Putamen (tissue), 1 donor: Measurements from ENCODE around the gene CHRNB1.
"Not testable (repeated sequence)": the region's sequence is repeated elsewhere in the genome, so short reads cannot be mapped to it uniquely, and the experiment has no call there.

ENCODE experiments used
- DNase-seq: peaks from one replicate; pipeline ENCODE4 v3.0.0-alpha.2; 2016; ENCODE audit warnings: low spot score

CHRNB1 gene

DNA sequence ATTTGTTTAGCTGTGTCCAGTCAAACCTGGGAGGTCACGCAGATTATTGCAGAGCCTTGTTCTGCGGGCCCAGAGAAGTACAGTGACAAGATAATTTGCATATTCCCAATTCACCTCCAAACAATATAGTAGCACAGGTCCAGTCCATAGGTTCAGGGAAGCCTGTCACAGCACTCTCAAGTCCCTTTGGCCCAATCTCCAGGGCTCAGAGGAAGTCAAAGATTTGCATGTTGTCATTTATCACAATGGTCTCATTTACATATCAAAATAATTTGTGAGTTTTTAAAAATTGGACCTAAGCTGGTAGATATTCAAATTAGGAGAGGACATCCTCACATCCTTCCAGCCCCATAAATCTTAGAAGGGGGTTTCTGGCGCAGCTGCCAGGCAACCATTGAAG, 22.6 kb downstream of the CHRNB1 start:
- no peak for DNase-seq

DNA sequence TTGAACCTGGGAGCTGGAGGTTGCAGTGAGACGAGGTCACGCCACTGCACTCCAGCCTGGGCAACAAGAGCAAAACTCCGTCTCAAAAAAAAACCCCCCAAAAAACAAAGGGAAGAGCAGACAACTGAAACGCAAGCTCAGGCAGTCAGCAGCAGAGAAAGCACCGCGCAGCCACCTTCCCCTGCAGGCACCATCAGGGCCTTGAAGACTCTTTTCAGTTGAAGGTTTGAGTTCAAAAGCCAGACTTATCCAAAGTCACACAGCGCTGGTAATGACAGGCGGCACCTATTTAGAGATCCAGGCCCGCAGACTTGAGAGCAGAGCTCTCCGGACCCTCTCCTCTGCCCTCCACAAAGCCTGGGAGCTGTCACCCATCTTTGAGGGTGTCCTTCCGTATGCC, 23.4 kb downstream of the CHRNB1 start:
- no peak for DNase-seq

DNA sequence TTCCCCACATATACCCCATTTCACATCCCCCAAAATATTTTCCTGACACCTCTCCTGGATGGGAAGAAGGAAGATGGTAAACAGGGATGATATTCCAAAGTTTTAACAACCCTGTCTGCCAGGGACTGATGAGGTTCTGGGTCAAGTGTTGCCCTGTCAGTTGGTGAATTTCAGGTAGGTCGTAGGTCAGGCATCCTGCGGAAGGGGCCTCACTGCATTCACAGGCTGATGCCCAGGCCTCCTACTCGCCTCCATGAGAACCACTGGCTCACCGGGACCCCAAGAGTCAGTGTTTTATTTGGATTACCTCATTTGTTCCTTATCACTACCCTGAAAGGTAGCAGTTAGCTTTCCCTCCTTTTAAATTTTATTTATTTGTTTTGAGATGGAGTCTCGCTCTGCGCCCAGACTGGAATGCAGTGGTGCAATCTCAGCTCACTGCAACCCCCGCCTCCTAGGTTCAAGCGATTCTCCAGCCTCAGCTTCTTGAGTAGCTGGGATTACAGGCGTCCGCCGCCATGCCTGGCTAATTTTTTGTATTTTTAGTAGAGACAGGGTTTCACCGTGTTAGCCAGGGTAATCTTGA, 24.0 kb downstream of the CHRNB1 start:
- DNase-seq, result no peak

DNA sequence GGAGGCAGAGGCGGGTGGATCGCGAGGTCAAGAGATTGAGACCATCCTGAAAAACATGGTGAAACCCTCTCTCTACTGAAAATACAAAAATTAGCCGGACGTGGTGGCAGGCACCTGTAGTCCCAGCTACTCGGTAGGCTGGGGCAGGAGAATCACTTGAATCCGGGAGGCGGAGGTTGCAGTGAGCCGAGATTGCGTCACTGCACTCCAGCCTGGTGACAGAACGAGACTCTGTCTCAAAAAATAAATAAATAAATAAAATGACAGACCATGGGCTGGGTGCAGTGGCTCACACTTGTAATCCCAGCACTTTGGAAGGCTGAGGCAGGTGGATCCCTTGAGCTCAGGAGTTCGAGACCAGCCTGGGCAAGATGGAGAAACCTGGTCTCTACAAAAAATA, 25.0 kb downstream of the CHRNB1 start:
- DNase-seq, result not testable (repeated sequence)

DNA sequence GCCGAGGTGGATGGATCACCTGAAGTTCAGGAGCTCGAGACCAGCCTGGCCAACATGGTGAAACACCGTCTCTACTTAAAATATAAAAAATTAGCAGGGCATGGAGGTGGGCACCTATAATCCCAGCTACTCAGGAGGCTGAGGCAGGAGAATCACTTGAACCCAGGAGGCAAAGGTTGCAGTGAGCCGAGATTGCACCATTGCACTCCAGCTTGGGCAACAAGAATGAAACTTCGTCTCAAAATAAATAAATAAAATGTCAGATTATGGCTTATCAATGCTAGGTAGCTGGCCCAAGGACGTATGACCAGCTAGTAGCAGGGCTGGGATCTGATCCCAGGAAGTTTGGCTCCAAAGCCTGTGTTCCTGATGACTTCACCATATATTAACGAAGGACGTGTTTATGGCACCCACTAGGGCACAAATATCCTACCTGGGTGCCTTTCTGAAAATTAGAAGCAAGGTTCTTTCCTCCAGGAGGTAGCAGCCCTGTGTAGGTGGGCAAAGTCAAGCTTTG, 25.7 kb downstream of the CHRNB1 start:
- not testable (repeated sequence) for DNase-seq

DNA sequence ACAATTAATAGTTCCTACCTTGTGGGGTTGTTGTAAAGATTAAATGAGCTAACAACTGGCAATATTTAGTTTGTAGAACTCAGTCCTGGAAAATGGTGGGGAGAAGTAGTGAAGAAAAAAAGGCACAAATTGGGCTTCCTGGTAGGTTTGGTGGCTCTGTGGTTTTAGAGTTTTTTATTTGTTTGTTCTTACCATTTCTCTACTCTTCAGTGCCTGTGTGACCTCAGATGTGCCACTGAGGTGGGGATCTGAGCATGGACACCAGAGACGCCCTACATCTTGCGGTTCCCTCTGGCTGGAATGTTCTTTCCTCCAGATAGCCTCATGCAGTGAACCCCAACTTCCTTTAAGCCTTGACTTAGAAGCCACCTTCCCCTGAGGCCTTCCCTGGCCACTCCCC, 26.9 kb downstream of the CHRNB1 start:
- DNase-seq, result no peak

DNA sequence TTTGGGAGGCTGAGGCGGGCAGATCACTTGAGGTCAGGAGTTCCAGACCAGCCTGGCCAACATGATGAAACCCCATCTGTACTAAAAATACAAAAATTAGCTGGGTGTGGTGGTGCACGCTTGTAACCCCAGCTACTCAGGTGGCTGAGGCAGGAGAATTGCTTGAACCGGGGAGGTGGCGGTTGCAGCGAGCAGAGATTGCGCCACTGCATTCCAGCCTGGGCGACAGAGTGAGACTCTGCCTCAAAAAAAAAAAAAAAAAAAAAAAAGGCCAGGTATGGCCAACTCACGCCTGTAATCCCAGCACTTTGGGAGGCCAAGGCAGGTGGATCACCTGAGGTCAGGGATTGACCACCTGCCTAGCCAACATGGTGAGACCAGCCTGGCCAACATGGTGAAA, 29.9 kb downstream of the CHRNB1 start:
- DNase-seq, result not testable (repeated sequence)

DNA sequence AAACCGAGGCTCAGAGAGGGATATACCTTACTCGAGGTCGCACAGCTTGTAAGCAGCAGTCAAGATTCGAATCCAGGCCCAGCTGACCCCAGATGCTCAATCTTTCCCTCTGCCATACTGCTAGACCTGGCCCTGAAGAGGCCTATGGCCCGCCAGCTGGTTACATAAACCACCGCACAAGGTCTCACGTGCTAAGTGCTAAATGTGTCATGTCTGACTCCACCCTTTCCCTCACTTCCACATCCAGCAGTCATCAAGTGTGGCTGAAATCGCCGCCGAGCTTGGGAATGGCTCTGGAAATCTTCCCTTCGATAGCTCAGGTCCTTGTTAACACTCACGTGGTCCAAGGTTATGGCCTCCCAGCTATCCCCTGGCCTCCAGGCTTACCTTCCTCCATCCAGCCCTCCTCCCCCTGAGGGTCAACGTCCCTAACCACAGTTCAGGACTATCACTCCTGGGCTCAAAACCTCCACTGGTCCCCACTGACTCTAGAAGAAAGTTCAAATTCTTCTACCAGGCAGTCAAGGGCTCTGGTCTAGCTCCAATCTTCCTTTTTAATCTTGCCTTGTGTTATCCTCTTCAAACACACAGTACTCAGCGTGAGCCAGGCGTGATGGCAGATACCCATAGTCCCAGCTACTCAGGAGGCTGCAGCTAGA, 31.0 kb downstream of the CHRNB1 start:
- DNase-seq, result no peak

DNA sequence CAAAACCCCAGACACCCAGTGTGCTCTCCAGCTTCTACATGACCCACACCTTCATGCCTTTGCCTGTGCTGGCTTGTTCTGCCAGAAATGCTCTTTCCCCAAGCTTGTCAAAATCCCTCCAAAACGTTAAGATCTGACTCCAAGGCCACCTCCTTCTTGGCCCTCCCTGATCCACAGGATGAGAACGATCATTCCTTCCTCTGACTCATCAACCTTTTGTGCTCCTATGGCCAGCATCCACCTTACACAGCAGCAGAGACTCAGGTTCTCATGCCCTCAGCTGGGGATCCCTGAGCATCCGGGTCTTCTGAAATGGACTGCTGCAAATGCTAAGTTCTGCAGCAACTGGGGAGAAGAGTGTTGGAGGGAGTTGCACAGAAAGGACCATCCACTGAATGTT, 31.6 kb downstream of the CHRNB1 start:
- no peak for DNase-seq

DNA sequence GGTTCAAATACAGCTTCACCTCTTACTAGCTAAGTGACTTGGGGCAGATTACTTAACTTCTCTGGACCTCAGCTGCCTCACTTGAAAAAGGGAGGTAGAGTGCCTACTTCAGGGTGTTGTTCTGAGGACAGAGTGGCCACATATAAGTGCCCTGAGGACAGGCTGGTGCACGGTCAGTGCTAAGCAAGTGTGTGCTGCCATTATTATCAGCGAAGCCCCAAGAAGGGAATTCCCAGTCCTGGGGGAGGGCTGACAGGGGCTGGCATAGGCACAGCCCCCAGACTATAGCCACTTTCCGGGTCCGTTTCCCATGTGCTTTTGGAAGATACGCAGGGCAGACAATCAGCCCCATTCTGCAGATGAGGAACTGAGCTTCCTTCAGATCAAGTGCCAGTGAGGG, 32.1 kb downstream of the CHRNB1 start:
- DNase-seq, result no peak

DNA sequence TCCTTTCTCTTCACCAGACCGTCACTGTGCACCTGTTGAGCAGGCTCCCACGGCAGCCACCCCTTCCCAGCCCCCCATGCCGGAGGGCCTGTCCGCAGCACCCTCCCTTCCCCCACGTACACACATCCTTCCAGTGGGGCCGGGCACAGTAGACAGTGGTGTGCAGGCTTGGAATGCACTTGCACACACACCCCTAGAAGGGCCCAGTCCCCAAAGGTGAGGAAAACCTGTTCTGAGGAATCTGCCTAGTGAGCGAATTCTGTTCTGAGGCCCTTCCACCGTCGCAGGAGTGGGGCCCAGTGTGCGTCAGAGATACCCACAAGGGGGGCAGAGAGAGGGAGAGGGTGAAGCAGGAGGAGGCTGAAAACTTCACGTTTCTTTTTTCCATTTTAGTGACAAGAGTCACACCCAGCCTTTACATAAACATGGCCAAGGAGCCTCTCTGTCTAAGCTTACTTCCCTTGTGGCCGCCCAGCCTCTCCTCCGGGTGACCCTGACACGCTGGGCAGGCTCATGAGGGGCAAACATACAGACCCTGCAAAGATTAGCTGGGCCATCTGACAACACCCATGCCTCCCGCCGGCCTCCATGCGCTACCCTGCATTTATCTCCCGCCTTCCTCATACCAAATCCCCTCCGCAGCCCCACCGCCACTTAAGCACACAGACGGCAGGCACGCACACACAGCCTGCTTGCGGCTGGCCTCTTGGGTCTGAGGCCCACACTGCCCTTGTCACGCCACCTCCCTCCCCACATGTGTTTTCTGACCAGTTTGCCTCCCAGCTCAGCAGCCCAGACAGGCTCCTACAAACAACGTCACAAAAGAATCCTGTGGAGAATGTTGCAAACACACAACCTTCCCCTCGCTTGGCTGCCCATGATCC, 32.8 kb downstream of the CHRNB1 start:
- peak; percentile 25 for DNase-seq

DNA sequence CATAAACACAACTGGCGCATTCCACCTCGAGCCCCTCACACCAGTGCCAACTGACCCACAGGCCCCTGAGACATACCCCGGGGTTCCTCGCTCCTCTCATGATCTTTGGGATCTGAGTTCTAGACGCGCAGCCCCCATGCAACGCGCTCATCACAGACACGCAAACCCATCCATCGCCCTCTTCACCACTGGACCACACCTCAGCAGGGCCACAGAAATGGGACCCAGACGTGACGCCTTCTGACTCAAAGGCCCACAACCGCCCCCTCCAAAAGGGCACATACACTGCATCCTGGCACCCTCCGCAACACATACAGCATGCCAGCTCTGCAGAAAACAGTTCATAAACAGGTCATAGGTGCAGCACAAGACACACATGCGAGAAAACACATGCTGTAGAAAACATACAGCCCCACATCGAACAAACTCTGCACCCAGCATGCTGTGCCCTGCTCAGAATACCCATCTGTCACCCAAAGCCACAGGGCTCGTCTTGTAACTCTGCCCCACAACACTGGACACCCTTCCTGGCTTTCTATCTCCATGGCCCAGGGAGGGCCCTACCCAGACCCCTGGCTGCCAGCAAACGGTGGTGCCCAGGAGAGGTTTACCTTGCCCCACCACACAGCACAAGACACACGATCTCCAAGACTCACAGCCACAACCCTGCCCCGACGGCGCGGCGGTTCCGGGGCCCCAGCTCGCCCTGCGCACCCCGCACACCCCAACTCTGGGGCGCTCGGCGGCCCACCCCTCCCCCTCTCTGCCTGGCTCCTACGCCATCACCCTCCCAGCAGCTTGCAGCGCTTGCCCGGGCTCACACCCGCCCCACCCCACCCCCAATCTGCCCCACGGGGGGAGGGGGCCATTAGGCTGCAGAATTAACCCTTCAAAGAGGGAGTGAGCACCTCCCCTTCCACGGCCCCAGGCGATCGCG, 33.7 kb downstream of the CHRNB1 start:
- peak; percentile 64 for DNase-seq

DNA sequence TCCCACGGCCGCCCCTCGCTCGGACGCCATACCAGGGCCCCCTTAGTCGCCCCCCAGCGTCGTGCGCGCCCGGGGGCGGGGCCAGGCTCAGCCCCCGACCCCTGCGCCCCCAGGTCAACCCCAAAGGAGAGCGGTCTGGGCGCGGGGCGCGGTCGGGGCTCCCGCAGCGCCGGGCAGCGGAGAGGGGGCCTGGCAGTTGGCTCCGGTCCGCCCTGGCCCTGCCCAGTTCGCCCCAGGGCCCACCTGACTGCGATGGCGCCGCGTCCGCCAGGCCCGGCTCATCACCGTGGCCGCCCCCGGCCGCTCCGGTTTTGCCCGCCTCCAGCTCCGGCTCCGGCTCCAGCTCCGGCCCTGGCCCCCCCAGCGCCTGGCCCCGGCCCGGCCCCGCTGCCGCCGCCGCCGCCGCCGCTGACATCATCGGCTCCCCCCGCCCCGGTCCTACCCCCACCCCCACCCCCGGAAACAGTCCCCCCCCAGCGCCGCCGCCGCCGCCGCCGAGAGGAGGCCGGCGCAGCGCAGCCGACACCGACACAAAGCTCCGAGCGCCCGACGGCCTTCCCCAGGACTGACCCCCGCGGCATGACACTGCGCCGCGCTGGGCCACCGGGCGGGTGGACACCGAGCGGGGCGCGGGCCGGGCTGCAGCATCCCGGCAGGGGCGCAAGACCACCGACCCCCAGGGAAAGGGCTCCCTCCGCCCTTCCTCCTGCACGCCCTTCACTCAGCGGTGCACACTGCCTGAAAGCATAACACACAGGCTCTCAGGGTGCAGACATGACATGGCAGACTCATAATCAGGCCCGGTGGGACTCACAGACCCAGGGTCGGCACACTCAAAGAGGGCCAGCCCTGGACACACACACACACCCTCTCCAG, 34.6 kb downstream of the CHRNB1 start, which contains the start of gene ZBTB4:
Gene ZBTB4, minus strand, starts transcription at position 419 of the 876 bp plus-strand sequence. CDS start 12,830 bp downstream, outside the sequence.
- DNase-seq, result peak; percentile 53

DNA sequence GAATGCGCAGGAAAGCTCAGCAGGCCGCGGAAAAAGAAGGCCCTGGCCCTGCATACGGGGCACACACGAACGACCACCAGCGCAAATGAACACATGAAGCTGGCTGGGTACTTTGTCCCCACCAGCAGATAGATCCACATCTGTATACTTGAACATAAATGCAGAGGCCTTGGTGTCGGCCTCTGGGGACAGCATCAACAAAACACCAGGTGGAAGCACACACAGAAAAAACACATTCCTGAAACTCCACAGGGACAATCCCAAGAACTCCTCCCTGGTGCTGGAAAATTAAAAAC, 35.2 kb downstream of the CHRNB1 start:
- DNase-seq, result no peak

DNA sequence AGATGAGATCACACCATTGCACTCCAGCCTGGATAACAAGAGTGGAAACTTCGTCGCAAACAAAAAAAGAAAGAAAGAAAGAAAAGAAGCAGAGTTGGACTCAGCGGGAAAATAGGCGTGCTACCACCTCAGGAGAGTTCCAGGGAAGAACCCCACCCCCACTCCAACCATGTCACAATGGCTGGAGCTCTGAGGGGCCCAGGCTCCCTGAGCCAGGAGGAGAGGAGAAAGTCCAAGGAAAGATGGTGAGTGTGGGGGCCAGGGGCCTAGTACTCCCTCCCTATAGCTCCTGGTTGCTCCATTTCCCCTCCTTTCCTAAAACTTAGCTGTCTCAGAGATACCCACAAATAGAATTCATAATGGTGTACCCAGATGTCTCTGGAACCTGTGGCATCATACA, 36.4 kb downstream of the CHRNB1 start, which contains the start of gene SLC35G6:
Gene SLC35G6, plus strand, starts transcription at position 172 of the 400 bp plus-strand sequence. Its CDS starts 71 bp downstream, at position 243.
- DNase-seq, result not testable (repeated sequence)

DNA sequence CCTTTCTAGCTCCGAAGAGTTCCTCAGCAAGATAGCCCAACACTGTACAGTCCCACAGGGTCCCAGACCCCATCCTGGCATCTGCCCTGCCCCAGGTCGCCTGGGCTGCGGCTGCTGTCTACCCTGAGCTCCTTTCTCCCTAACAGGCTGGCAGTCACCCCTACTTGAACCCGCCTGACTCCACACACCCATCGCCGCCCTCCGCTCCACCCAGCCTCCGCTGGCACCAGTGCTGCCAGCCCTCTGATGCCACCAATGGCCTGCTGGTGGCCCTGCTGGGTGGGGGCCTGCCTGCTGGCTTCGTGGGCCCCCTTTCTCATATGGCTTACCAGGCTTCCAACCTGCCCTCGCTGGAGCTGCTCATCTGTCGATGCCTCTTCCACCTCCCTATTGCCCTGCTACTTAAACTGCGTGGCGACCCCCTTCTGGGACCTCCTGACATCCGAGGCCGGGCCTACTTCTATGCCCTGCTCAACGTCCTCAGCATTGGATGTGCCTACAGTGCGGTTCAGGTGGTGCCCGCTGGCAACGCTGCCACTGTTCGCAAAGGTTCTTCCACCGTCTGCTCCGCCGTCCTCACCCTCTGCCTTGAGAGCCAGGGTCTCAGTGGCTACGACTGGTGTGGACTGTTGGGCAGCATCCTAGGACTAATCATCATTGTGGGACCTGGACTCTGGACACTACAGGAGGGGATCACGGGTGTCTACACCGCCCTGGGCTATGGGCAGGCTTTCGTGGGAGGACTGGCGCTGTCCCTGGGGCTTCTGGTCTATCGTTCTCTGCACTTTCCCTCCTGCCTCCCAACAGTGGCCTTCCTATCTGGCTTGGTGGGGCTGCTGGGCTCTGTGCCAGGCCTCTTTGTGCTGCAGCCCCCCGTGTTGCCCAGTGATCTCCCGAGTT, 37.2 kb downstream of the CHRNB1 start:
- not testable (repeated sequence) for DNase-seq

DNA sequence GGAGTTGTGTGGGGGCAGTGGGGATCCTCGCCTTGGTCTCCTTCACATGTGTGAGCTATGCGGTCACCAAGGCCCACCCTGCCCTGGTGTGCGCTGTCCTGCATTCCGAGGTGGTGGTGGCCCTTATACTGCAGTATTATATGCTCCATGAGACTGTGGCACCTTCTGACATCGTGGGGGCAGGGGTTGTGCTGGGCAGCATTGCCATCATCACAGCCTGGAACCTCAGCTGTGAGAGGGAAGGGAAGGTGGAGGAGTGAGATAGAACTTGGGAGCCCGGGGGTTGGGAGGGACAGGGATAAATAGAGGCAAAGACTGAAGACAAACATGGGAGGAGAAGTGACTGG, 37.9 kb downstream of the CHRNB1 start:
- DNase-seq, result not testable (repeated sequence)

DNA sequence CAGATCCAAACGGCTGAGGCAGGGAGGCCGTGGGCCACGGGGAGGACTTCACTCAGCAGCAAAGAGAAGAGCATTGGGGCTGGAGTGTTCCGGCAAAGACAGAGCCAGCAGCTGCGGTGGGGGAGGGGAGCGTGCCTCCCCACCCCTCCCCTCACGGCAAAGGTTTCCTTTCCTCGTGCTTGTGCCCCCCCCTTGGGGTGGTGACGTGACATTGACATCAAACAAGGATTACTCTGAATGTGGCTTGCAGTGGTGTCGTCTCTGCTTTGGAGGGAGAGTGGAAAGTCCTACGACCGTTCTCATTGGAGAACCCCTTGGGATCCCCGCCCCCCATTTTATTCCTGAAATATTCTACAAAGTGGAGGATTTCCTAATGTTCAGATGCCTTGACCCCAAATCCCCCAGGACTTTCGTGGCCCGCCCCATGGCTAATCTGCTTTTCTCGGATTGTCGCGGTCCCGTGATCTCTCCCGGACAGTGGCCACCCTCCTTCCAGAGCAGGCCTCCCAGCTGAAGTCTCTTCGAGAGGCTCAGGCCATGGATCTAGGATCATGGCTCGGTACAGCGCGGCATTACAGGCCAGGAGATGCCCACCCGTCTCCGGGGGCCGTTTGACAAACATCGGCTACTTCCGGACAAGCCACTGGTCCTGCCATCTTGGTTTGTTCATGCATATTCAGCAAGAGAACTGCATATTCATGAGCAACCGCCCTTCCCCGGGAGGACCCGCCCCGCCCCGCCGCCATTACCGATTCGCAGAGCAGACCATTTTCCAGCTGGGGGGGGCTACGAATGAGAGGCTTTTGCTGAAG, 38.6 kb downstream of the CHRNB1 start:
- DNase-seq, result peak; percentile 97
